ENCODE measurements around the gene MTFP1.

DNA sequence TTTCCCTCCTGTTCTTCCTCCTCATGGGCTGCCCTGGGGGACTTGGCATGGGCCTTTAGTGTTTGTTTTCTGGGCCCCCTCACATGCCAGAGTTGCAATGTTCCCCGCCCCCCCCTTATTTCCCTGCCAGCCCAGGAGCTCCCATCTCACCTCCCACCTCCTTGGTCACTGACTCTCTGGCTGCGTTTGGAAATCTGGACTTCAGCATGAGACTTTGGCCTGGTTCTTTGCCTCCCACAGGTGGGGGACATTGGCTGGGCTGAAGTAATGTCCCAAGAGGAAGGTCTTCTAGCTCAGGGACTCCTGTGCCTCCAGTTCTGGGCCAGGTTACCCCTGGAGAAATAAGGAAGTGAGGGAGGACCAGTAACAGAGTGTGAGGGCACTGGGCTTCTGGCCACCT, 7.0 kb downstream of the MTFP1 start:
- TF ChIP-seq, protein P1, sequence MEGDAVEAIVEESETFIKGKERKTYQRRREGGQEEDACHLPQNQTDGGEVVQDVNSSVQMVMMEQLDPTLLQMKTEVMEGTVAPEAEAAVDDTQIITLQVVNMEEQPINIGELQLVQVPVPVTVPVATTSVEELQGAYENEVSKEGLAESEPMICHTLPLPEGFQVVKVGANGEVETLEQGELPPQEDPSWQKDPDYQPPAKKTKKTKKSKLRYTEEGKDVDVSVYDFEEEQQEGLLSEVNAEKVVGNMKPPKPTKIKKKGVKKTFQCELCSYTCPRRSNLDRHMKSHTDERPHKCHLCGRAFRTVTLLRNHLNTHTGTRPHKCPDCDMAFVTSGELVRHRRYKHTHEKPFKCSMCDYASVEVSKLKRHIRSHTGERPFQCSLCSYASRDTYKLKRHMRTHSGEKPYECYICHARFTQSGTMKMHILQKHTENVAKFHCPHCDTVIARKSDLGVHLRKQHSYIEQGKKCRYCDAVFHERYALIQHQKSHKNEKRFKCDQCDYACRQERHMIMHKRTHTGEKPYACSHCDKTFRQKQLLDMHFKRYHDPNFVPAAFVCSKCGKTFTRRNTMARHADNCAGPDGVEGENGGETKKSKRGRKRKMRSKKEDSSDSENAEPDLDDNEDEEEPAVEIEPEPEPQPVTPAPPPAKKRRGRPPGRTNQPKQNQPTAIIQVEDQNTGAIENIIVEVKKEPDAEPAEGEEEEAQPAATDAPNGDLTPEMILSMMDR (IDR thresholded peaks at IDR 0.05) = no peak
- no peak for TF ChIP-seq POLR2A (IDR thresholded peaks at IDR 0.05)
